ENCODE data around the gene ATP5ME. TPM values are rescaled to one million over a fixed set of nuclear protein-coding genes. Genes with fewer than 3 reads are reported as not detected.

The ATP5ME gene
- total RNA-seq, 1 experiment from 2014 or later, result 330 TPM

- peak overlapping the region; percentile 48; the same call in 1 of the 2 replicates for H3K27ac ChIP-seq (ENCODE audit: low read depth, low read length)
- ChIA-PET CTCF (no interaction called here), POLR2A (no interaction called here), RAD21 (ENCODE audit: low non-redundant PET in 1 of 2, low total read pairs in 2 of 2, uncharacterized antibody in 2 of 2, unreplicated experiment in 2 of 2) (no interaction called here)
- H3K4me3 ChIP-seq (replicated peaks in 1 of 2; ENCODE audit: low read depth in 1 of 2, low read length in 2 of 2), result no peak overlapping the region
- no peak overlapping the region for H3K9ac ChIP-seq (ENCODE audit: low read length)
- no peaks in the 10 kb centered on the region for H3K9me3 ChIP-seq (ENCODE audit: control insufficient read depth in 1 of 2, insufficient read depth in 1 of 2, low read depth in 1 of 2, low read length in 2 of 2)
- DNase-seq (ENCODE audit: low read depth, low spot score) (no peak), ATAC-seq (no peak)
- TF ChIP-seq POLR2AphosphoS5 (IDR thresholded peaks at IDR 0.05; ENCODE audit: low read depth, low read length), result no peak
- TF ChIP-seq CTCF (IDR thresholded peaks at IDR 0.05 in 2 of 3, conservative IDR thresholded peaks at IDR 0.05 in 1 of 3; ENCODE audit: borderline replicate concordance in 1 of 3, insufficient read depth in 1 of 3, low read depth in 2 of 3, low read length in 2 of 3), result no peak
- TF ChIP-seq SIN3A (IDR thresholded peaks at IDR 0.05; ENCODE audit: low read depth), result no peak
- no peak for TF ChIP-seq MAX (IDR thresholded peaks at IDR 0.05)
- no peak for TF ChIP-seq ZBTB33 (IDR thresholded peaks at IDR 0.05; ENCODE audit: extremely low read depth, insufficient replicate concordance, low read length)
- TF ChIP-seq SP1 (IDR thresholded peaks at IDR 0.05; ENCODE audit: low read depth), result no peak
- no peak for TF ChIP-seq FOSL1 (IDR thresholded peaks at IDR 0.05; ENCODE audit: low read depth)
- H3K36me3 ChIP-seq (ENCODE audit: control insufficient read depth in 1 of 2, insufficient read depth in 2 of 2, low read length in 2 of 2), result no peaks in the 10 kb centered on the region
- no peaks in the 10 kb centered on the region for H3K79me2 ChIP-seq (ENCODE audit: insufficient read depth, low read length)
- H3K9me2 ChIP-seq (ENCODE audit: insufficient read depth), result no peaks in the 10 kb centered on the region
- no peak overlapping the region for H3K4me2 ChIP-seq (ENCODE audit: low read length)
- H3K4me1 ChIP-seq (ENCODE audit: control insufficient read depth in 1 of 2, insufficient read depth in 2 of 2, low read length in 2 of 2), result peaks cover 22 to 45% of the 10 kb centered on the region in 2 experiments
- H3K27me3 ChIP-seq (ENCODE audit: insufficient read depth, low read length), result no peaks in the 10 kb centered on the region
- H2AFZ ChIP-seq (ENCODE audit: low read depth, low read length, poor library complexity, severe bottlenecking), result no peak overlapping the region
- BruUV-seq (replicated peaks), result no TSS peak
- intact Hi-C loops (cut with micrococcal nuclease), result no loop called here
- no peaks in the 10 kb centered on the region for H4K20me1 ChIP-seq (ENCODE audit: insufficient read depth)
Measured at GRCh38 chr4:682490-683172, 8.6 kb upstream of the ATP5ME start.
